ENCODE measurements around the gene COPA. TPM values are rescaled to one million over a fixed set of nuclear protein-coding genes. Genes with fewer than 3 reads are reported as not detected.
A peak's percentile ranks its signal among the peaks of the same experiment; 100 is the strongest.

The COPA gene
- total RNA-seq, 1 experiment from 2014 or later: 141 TPM

- Histone ChIP-seq H3K79me2 (ENCODE audit: low read length) (no peaks in the 10 kb centered on the region), H2AFZ (ENCODE audit: low read length) (no peak overlapping the region), H3F3A (ENCODE audit: low read length, unreplicated experiment) (no peaks in the 10 kb centered on the region), H3K4me1 (ENCODE audit: insufficient read depth, low read length) (peaks cover 7% of the 10 kb centered on the region; the same call in 1 of the 2 replicates), H4K20me1 (ENCODE audit: low read length) (no peaks in the 10 kb centered on the region), H3K4me2 (ENCODE audit: low read length) (no peak overlapping the region), H3K4me3 (ENCODE audit: low read length) (no peak overlapping the region), H3K27me3 (ENCODE audit: low read length) (no peaks in the 10 kb centered on the region), H3K9ac (ENCODE audit: low read length) (no peak overlapping the region), H3K36me3 (ENCODE audit: low read depth, low read length) (no peaks in the 10 kb centered on the region), H3K9me2 (replicated peaks; ENCODE audit: low read length) (no peaks in the 10 kb centered on the region), H3K27ac (ENCODE audit: low read length) (no peak overlapping the region), H3K9me3 (ENCODE audit: low read length) (no peaks in the 10 kb centered on the region)
- peak; percentile 23; the same call in 1 of the 2 replicates for ATAC-seq
- BruUV-seq (replicated peaks): no TSS peak
- peak; percentile 61 for DNase-seq
- ChIA-PET POLR2A (ENCODE audit: unreplicated experiment) (no interaction called here), CTCF (interaction anchor here (0.6 to 3.1 kb wide), 2 partner anchors 184 to 1260 kb away, joined by 4 to 19 read pairs; no protein-coding TSS in a partner anchor)
- intact Hi-C loops (cut with micrococcal nuclease): no loop called here
- TF ChIP-seq EZH2 (IDR thresholded peaks at IDR 0.05; ENCODE audit: low read length, unreplicated experiment) (no peak), CTCF (conservative IDR thresholded peaks at IDR 0.05; ENCODE audit: low read depth, low read length) (no peak)
These were observed 34.6 kb upstream of the COPA start for GRCh38 chr1:160377585-160378206.

GRCh38 chr1:160376525-160377131 lies 33.6 kb upstream of the COPA start:
- BruUV-seq (replicated peaks): no TSS peak
- ChIA-PET POLR2A (ENCODE audit: unreplicated experiment) (interaction anchor here (0.6 kb wide), 1 partner anchor 278 kb away, joined by 3 read pairs; the partner anchor contains the start of gene IGSF8), CTCF (interaction anchor here (0.6 to 3.1 kb wide), 8 partner anchors 21 to 1259 kb away, joined by 3 to 19 read pairs (median 4); no protein-coding TSS in a partner anchor)
- Histone ChIP-seq H3K4me1 (ENCODE audit: insufficient read depth, low read length) (peaks cover 7% of the 10 kb centered on the region; the same call in 1 of the 2 replicates), H3K36me3 (ENCODE audit: low read depth, low read length) (no peaks in the 10 kb centered on the region), H2AFZ (ENCODE audit: low read length) (no peak overlapping the region), H3K9ac (ENCODE audit: low read length) (no peak overlapping the region), H3K4me3 (ENCODE audit: low read length) (no peak overlapping the region), H3K4me2 (ENCODE audit: low read length) (no peak overlapping the region), H3K27me3 (ENCODE audit: low read length) (no peaks in the 10 kb centered on the region), H3F3A (ENCODE audit: low read length, unreplicated experiment) (no peaks in the 10 kb centered on the region), H4K20me1 (ENCODE audit: low read length) (no peaks in the 10 kb centered on the region), H3K9me3 (ENCODE audit: low read length) (no peaks in the 10 kb centered on the region), H3K9me2 (replicated peaks; ENCODE audit: low read length) (no peaks in the 10 kb centered on the region), H3K27ac (ENCODE audit: low read length) (no peak overlapping the region), H3K79me2 (ENCODE audit: low read length) (no peaks in the 10 kb centered on the region)
- DNase-seq: peak; percentile 78
- ATAC-seq: peak; percentile 80
- TF ChIP-seq EZH2phosphoT487 (IDR thresholded peaks at IDR 0.05; ENCODE audit: borderline replicate concordance, low read length) (no peak), CTCF (conservative IDR thresholded peaks at IDR 0.05; ENCODE audit: low read depth, low read length) (peak; percentile 97)
- intact Hi-C loops (cut with micrococcal nuclease): loop anchor here (1.0 kb wide), 2 partner anchors 22 to 275 kb away; no protein-coding TSS in a partner anchor
